Stimulated activated CD8-positive, alpha-beta memory T cell treated with anti-CD3 and anti-CD28 coated beads, Interleukin-12 subunit alpha, Interleukin-12 subunit beta, amount 100 ng/mL, for 24 hours (primary cell): ENCODE results near the gene CALY.

Source experiments
- DNase-seq: peaks from one replicate; pipeline ENCODE4 v3.0.0-alpha.2; 2020; ENCODE audit errors: extremely low read depth

The CALY gene

DNA sequence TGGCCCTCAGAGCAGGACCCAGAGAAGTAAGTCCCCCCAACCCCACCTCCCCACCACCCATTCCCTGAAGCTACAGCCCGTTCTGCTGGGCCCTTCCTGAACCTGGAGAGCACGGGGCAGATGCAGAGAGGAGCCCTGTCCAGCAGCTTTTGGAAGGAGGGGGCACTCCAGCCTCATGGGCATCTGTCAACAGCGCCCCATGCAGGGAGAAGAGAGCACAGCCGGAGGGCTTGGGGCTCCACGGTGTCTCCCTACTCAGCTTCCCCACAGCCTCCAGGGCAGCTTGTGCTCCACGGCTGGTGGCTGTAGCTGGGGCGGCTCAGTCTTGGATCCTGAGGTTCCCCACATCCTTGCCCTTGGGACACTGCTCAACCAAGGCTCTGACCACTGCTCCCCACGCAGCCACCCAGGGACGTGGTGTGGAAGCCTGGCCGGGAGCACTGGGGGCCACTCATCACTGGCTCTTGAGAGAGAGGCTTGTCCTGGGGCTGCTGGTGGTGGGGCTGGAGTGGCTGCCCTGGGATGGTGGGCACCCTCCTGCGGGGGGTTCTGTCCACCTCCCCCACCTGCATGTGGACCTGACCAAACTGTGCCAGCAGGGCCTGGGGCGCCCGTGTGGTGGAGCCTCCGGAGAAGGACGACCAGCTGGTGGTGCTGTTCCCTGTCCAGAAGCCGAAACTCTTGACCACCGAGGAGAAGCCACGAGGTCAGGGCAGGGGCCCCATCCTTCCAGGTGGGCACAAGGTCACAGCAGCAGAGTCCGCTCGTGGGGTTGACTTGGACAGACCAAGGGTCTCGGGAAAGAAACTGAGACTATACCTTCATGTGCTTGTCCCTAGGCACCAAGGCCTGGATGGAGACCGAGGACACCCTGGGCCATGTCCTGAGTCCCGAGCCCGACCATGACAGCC lies 15.0 kb upstream of the CALY start:
- no peak for DNase-seq

DNA sequence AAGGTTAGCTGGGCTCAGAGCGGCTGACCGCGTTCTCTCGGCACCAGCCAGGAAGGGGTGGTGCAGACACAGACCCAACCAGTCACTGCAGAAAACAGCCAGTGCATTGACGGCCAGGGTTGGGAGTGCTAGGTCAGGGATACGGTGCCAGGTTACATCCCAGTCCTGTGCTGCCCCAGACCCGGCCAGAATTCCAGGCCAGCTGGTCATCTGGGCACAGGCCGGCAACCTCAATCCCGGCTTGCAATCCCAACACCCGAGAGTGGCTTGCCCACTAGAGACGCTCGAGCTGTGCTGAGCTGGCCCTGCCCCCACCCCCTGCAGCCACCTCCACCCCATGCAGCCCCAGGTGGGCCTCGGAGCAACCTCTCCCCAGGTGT lies 14.2 kb upstream of the CALY start:
- no peak for DNase-seq

DNA sequence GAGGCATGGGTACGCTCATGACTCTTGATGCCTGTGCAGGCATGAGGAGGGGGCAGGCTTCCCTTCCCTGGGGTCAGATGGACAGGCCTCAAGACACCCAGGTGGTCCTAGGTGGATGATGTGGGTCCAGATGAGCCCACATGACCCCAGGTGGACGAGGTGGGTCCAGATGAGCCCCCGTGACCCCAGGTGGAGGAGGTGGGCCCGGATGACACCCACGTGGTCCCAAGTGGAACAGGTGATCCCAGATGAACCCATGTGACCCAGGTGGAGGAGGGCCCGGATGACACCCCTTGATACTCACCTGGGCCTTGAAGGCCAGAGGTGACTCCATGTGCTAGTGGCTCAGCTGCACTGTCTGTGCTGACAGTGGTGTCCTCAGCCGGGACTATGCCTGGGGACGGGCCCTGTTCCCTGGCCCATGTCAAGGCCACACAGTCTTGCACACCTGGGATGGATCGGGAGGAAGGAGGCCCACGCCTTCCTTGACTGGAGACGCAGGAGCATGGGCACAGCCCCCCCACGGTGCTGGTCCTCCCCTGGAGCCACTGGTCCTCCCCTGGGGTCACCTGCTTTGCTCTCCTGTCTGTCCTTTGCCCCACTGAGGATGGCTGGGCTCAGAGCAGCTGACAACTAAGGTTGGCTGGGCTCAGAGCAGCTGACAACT lies 13.7 kb upstream of the CALY start:
- DNase-seq, result no peak

DNA sequence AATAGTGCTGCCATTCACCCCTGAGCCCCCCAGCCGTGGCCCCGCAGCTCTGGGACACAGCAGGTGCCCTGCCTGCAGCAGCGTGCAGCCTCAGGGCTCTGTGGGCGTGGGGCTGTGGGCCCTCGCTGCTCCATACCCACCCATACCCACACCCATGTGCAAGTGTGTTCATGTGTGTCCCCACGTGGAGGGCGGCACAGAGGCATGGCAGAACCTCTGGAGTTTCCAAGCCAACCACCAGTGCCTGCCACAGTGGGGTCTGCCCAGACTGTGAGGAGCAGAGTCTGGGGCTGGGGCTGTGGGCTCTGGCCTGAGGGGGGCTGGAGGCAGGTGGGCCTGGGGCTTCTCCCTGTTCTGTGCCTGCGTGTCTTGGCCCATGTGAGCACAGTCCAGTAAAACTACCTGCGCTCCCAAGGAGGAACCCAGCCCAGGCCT lies 12.9 kb upstream of the CALY start:
- DNase-seq, result no peak

DNA sequence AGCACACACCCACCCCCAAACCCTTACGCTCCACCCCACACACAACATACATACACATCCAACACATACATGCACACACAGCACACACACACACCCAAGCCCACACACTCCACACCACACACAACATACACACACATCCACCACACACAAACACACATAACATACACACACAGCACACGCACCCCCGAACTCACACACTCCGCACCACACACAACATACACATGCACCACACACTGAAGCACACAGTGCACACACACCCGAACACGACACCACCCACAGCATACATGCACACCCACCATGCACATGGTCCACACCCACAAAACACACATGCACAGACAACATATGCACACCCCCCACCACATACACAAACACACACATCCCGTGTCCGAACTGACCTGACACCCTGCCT lies 12.5 kb upstream of the CALY start:
- DNase-seq, result no peak

DNA sequence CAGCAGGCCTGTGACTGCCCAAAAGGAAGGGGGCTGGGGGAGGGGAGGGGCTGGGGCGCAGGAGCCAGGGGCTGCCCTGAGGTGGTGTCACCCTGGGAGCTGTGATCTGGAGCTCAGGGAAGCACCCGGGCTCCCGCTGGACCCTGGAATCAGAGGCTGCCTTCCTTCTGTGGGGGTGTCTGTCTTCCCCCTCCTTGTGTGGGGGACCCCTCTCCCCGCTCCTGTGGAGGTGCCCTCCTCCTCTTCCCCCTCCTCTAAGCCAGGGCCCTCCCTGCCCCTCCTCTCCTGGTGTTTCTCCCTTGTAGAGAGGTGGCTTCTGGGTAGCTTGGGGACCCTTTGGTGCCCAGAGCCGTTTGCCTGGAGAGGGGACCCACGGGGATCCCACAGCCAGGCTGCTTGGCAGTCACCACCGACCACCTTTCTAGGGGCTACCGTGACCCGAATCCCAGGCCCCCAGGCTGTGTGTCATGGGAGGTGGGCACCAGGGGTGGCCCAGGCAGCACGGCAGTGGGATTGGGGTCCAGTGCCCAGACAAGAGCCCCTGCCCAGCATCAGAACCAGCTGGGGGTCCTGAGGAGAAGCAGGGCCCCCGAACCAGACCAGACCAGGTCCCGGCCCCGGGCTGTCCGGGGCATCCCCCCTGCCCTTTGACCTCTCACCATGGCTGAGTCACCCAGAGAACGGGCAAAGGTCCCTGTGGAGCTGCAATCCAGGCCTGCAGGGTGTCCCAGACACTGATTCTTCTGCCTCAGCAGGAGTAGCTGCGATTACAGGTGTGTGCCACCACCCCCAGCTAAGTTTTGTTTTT lies 11.2 kb upstream of the CALY start:
- no peak for DNase-seq

DNA sequence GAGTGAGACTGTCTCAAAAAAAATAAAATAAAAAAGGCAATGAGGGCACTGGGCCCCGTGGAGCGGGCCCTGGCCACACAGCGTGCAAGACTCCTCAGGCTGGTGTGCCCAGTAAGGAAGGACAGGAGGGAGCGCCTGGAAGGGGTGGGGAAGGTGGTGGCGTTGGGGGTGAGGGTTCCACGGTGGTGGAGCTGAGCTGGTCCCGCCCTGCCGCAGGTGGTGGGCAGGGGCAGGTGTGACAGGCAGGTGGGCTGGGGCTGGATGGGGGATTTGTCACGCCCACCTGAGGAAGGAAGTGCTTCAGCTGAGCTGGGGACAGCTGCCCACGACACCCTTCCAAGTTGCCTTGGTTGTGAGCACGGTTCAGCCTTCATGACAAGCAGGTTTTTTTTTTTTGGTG lies 9.7 kb upstream of the CALY start:
- no peak for DNase-seq

DNA sequence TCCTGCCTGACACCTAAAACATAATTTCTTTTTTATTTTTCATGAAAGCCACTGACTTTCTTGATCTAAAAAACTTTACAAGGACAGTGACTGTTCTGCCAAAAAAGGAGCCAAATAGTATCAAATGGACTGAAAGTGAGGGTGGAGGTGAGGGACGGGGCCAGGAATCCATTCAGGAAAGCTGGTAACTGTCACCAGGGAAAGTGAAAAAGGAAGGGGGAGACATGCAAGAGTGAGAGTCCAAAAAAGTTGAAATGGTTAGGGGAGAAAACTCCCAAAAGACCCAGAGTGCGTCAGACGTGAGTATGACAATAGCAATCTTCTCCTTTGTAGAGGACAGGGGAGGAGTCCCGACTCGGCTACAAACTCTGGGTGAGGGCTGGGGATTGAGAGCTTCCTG lies 7.5 kb upstream of the CALY start:
- no peak for DNase-seq

DNA sequence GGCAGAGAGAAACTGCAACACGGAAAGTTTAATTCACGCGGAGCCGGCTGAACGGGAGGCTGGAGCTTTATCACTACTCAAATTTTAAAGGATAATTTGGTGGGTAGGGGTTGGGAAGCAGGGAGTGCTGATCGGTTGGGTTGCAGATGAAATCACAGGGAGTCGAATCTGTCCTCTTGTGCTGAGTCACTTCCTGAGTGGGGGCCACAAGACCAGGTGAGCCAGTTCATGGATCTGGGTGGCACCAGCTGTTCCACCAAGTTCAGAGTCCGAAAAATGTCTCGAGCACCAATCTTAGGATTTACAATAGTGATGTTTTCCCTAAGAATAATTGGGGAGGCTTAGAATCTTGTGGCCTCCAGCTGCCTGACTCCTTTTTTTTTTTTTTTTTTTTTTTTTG lies 6.9 kb upstream of the CALY start:
- no peak for DNase-seq

DNA sequence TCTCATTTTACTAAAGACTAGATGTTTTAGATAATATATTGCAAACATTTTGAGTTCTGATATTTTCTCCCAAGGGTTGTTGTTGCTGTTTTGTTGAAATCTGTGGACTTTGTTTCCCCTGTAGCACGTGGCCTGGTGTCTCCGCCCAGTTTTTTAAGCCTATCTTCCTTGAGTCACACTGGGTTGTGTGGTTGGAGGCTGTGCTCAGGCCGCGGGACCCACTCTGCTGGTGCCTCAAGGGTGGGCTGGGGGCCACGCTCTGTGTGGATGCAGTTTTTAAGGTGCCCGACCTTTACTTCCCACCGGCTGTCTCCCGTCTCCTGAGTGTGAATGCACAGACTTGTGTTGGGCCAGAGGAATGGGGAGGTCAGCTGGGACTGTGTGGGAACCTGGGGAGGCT lies 6.2 kb upstream of the CALY start:
- no peak for DNase-seq

DNA sequence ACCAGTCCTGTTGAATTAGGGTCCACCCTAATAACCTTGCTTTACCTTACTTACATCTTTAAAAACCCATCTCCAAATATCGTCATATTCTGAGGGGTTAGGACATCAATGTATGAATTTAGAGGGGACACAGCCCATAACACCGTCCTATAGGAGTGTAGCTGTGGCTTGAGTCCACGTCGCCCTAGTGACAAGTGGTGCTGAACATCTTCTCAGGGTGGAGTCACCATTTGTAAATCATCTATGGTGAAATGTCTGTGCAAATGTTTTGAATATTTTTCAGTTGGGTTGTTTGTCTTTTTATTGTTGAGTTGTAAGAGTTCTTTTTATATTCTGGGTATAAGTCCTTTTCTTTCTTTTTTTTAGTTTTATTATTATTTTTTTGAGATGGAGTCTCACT lies 5.3 kb upstream of the CALY start:
- DNase-seq, result no peak

DNA sequence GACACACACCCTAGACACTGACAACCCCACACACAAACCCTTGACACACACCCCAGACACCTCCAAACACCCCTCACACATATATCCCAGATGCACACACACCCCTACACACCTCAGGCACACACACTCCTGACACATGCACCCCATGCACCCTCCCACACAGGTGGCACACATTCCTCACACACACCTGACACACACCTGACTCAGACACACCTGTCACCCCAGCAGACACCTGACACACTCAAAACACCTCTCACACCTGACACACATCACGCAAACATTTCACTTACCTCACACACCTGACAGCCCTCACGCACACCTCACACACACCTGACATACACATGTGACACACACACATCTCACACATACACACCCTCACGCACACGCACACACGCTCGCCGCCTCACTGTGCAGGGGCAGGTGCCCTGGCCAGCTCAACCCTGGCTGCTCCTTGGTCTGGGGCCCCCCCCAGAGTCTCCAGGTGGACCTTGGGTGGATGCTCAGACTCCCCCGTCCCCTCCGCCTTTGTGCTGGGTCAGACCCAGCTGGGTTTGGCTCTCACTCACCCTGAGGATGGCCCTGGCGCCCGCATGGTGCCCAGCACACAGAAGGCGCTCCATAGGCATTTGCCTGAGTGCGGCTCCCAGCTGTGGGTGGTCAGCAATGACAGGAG lies 3.1 kb upstream of the CALY start:
- DNase-seq, result no peak

DNA sequence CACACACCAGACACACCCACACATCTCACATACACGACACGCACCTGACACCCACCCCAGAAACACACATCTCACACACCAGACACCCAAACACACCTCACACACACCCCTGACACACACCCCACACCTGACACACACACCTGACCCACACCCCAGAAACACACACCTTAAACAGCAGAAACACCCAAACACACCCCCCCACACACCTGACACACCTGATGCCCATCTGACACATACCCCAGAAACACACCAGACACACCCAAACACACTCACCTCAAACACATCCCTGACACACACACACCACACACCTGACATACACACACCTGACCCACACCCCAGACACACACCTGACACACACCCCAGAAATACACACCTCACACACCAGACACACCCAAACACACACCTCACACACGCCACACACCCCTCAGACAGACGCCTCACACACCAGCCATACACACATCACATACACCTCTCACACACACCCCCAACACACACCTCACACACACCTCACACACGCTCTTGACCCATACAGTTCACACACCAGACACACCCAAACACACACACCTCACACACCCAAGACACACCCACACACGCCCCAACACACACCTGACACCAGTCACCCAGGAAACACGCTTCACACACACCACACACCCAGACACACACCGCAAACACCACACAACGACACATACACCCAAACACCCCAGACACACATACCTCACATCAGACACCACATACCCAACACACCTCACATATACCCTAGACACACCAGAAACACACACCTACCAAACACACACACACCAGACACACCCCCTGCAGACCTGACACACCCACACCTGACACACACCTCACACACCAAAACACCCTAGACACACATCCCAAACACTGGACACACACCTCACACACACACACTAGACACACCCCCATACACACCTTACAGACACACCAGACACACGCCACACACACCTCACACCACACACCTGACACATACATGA lies 1.7 kb upstream of the CALY start:
- no peak for DNase-seq

DNA sequence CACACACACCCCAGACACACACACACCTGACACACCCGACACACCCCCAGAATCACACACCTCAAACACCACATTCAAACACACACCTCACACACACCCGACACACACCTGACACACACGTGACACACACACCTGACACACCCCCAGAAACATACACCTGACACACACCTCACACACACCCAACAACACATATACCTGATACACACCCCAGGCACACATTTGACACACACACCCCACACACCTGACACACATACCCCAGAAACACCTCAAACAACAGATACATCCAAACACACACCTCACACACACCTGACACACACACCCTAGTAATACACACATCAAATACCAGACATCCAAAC lies 652 bp upstream of the CALY start:
- no peak for DNase-seq

DNA sequence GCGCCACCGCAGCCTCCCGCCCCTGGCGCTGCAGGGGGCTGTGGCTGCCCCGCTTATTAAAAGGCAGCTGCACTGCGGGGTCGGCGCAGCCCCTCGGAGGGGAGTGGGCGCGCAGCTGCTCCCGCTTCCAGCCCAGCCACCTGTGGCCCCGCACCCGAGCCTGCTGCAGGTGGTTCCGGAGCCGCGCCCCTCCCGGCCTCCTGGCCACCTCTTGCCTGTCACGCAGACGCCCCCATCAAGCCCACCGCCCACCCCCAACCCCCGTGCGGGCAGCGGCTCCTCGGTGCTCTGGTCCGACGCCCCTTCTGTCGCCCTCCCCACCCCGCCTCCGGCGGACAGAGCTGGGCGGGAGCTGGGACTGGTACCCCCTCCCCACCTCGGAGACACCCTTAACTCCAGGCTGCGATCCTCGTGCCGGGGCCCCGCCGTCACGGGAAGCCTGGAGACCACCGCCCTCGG lies 549 bp downstream of the CALY start:
- no peak for DNase-seq

DNA sequence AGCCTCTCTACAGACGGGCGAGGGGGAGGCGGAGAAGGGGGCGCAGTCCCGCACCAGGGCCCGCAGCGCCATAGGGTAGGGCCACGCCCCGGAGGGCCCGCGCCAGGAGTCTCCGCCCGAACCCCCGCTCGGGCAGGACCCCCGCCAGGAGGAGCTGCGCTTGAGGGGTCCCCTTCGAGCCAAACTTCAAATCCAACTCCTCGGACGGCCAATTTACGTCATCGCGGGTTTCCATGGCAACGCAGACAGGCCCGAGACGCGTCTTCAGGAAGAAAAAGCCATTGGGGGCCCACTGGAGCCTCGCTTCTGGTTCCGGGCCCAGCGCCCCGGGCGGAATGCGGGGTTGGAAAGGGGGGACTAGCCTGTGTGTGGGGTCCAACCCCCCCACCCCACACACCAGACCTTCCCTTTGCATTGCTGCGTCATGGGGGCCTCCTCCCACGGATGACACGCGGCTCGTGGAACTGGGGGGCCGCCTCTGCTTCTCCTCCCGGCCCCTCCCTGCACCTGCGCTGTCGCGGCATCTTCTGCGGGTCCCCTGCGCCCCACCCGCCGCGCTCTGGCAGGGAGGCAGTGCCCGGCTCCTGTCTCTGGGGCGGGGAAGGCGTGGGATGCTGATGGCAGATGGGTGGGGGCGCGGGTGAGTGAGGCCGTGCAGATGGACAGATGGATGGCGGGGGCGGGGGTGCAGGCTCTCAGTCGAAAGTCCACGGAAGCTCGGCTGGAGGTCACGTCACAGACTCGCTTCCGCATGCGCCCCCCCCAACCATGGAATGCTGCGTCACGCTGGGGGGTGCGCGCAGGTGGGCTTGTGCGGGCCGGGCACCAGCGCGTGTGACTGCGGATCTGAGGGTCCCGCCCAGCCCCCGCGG lies 1.2 kb downstream of the CALY start:
- no peak for DNase-seq

DNA sequence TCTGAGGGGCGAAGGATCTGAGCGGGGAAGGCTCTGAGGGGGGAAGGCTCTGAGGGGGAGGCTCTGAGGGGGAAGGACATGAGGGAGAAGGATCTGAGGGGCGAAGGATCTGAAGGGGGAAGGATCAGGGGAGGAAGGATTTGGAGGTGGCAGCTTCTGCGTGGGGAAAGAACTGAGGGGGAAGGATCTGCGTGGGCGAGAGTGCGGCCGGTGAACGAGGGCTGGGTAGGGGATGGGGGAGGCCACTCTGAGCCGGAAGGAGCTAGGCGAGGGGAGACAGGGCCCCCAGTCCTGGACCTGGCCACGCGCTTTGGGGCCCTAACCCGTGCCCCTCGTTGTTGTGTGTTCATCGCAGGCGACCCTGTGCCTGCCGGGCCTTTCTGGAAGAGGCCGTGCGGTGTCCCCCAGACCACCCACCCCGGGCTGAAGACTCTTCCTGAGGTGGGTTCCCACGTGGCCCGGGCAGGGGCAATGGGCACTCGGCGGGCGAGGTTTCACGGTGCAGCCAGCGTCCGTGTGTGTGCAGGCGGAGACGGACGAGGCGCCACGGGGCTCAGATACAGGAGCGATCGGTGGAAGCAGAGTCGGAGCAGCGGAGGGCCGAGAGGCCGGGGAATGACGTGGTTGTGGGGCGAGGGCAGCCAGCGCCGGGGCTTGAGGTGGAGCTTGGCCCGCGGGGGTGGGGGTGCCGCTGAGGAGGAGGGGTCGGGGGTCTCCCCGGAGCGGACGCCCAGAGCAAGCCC lies 2.0 kb downstream of the CALY start:
- DNase-seq, result no peak

DNA sequence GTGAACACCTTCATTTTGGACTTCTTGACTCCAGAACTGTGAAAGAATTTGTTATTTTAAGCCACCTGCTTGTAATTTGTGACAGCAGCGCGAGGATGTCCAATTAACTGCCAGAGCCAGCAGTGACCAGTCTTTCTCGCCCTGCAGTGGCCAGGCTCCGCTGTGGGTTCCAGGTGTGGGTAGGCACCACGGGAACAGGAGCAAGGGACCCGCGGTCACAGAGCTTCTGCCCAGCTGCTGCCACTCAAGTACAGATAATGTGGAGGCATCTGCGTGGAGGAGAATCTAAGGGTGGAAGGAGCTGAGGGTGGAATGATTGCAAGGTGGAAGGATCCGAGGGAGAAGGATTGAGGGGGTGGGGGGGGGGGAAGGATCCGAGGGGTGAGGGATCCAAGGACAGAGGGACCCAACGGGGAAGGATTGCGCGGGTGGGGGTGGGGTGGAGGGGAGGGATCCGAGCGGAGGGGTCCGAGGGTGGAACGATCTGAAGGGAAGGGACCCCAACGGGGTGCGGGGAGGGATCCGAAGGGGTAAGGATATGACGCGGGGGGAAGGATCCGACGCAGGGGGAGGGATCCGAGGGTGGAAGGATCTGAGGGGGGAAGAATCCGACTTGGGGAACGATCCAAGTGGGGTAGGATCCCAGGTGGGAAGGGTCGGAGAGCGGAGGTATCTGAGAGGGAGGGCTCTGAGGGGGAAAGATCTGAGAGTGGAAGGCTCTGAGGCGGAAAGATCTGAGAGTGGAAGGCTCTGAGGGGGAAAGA lies 3.6 kb downstream of the CALY start:
- no peak for DNase-seq
